H1 (cell line): Measurements from ENCODE around the gene MEGF9. TPM values are rescaled to one million over a fixed set of nuclear protein-coding genes. Genes with fewer than 3 reads are reported as not detected.
A peak's percentile ranks its signal among the peaks of the same experiment; 100 is the strongest.

Source experiments
- CTCF ChIA-PET: fragments of 300-600 bp; sonication (Branson Sonifier 250); formaldehyde crosslinking; loops from one replicate; lab custom pipeline; 2021; ENCODE audit not compliant: partially characterized antibody; lab: Charles Lee
- POLR2A ChIA-PET: fragments of 300-600 bp; sonication (Branson Sonifier 250); formaldehyde crosslinking; loops from one replicate; lab custom pipeline; 2021; ENCODE audit warnings: inconsistent platforms; ENCODE audit not compliant: partially characterized antibody; lab: Charles Lee
- DNase-seq, 2 experiments: peaks; one replicate each; pipeline versions ENCODE4 v3.0.0 to v3.0.0-alpha.2; 2010 to 2022; ENCODE audit warnings: low spot score in 2 of 2, low read depth in 1 of 2, mixed read lengths in 1 of 2
- FAIRE-seq: peaks from 2 replicates; lab custom pipeline; 2011; peaks lifted over from hg19 to GRCh38; lab: Jason Lieb, UNC
- H2AFZ ChIP-seq: 2 replicates; pipeline ENCODE4 v1.8.1; 2012; ENCODE audit warnings: low read length, inconsistent platforms
- H2AK5ac ChIP-seq: 2 replicates; pipeline ENCODE4 v1.6.1; 2013; ENCODE audit warnings: low read depth, low read length
- H2BK120ac ChIP-seq: replicated peaks from 2 replicates; pipeline ENCODE3; 2013; ENCODE audit warnings: low read depth, low read length, inconsistent platforms
- H2BK12ac ChIP-seq: 2 replicates; pipeline ENCODE4 v1.6.1; 2013; ENCODE audit warnings: low read depth, low read length
- H2BK15ac ChIP-seq: 2 replicates; pipeline ENCODE4 v1.6.1; 2013; ENCODE audit warnings: low read length
- H2BK20ac ChIP-seq: 2 replicates; pipeline ENCODE4 v1.6.1; 2013; ENCODE audit warnings: low read length
- H2BK5ac ChIP-seq: 2 replicates; pipeline ENCODE4 v1.6.1; 2013; ENCODE audit warnings: low read depth, low read length
- H3K14ac ChIP-seq: 2 replicates; pipeline ENCODE4 v1.6.1; 2013; ENCODE audit warnings: inconsistent platforms; ENCODE audit not compliant: insufficient read length
- H3K18ac ChIP-seq: 2 replicates; pipeline ENCODE4 v1.6.1; 2013; ENCODE audit warnings: low read length; ENCODE audit errors: extremely low read depth
- H3K23ac ChIP-seq: 2 replicates; pipeline ENCODE4 v1.6.1; 2013; ENCODE audit warnings: inconsistent platforms; ENCODE audit not compliant: insufficient read length
- H3K23me2 ChIP-seq: 2 replicates; pipeline ENCODE4 v1.6.1; 2013; ENCODE audit warnings: low read depth, low read length
- H3K27ac ChIP-seq: 2 replicates; pipeline ENCODE4 v1.6.1; 2011; ENCODE audit warnings: low read depth, low read length, inconsistent platforms
- H3K27me3 ChIP-seq, 4 experiments: replicated peaks in 1 of 4; 1 replicate in 1 of 4; 2 replicates in 3 of 4; pipeline versions ENCODE4 v1.6.1 to v1.8.1; 2011 to 2013; ENCODE audit warnings: low read length in 3 of 4, mild to moderate bottlenecking in 3 of 4, inconsistent platforms in 2 of 4, mixed read lengths in 2 of 4, moderate library complexity in 1 of 4; ENCODE audit not compliant: control insufficient read depth in 3 of 4, insufficient read depth in 3 of 4; ENCODE audit errors: extremely low read depth in 1 of 4
- H3K36me3 ChIP-seq, 4 experiments: 2 replicates each; pipeline versions ENCODE4 v1.6.1 to v1.8.1; 2011 to 2013; ENCODE audit warnings: mild to moderate bottlenecking in 4 of 4, low read length in 3 of 4, moderate library complexity in 2 of 4, control low read depth in 1 of 4, inconsistent platforms in 1 of 4; ENCODE audit not compliant: insufficient read depth in 4 of 4, control insufficient read depth in 2 of 4
- H3K4ac ChIP-seq: replicated peaks from 2 replicates; pipeline ENCODE3; 2013; ENCODE audit warnings: low read length, low read depth, mixed read lengths, inconsistent platforms; ENCODE audit not compliant: insufficient read length
- H3K4me1 ChIP-seq, 4 experiments: replicated peaks in 1 of 4; 1 replicate in 1 of 4; 2 replicates in 3 of 4; pipeline versions ENCODE4 v1.6.1 to v1.8.1; 2011 to 2013; ENCODE audit warnings: low read length in 3 of 4, inconsistent platforms in 2 of 4, mixed read lengths in 1 of 4; ENCODE audit not compliant: insufficient read depth in 4 of 4, control insufficient read depth in 3 of 4
- H3K4me2 ChIP-seq, 2 experiments: 2 replicates each; pipeline versions ENCODE4 v1.6.1 to v1.8.1; 2011 to 2013; ENCODE audit warnings: low read depth in 2 of 2, low read length in 2 of 2, control low read depth in 1 of 2, inconsistent platforms in 1 of 2, mild to moderate bottlenecking in 1 of 2; ENCODE audit not compliant: insufficient read depth in 1 of 2
- H3K4me3 ChIP-seq, 4 experiments: fragments of 200-600, 300-600 bp in 1 of 4; sonication (generic), shearing (Covaris generic), sonication (Bioruptor Twin) in 1 of 4; 2 replicates each; pipeline versions ENCODE4 v1.5.1 to v1.8.1; 2011 to 2016; ENCODE audit warnings: low read length in 4 of 4, low read depth in 3 of 4, control low read depth in 2 of 4, inconsistent platforms in 2 of 4, mild to moderate bottlenecking in 2 of 4, mixed read lengths in 1 of 4, moderate library complexity in 1 of 4; ENCODE audit not compliant: insufficient read depth in 2 of 4; ENCODE audit errors: extremely low read depth in 1 of 4
- H3K56ac ChIP-seq: replicated peaks from 2 replicates; pipeline ENCODE3; 2013; ENCODE audit warnings: low read depth, mild to moderate bottlenecking, mixed read lengths, low read length, inconsistent platforms; ENCODE audit not compliant: insufficient read length
- H3K79me1 ChIP-seq: 2 replicates; pipeline ENCODE4 v1.6.1; 2013; ENCODE audit warnings: low read depth, low read length, control low read depth
- H3K79me2 ChIP-seq, 2 experiments: 2 replicates each; pipeline versions ENCODE4 v1.6.1 to v1.8.1; 2012 to 2013; ENCODE audit warnings: low read length in 2 of 2, mild to moderate bottlenecking in 2 of 2, inconsistent platforms in 1 of 2; ENCODE audit not compliant: insufficient read depth in 2 of 2, control insufficient read depth in 1 of 2
- H3K9ac ChIP-seq, 4 experiments: replicated peaks in 1 of 4; 1 replicate in 1 of 4; 2 replicates in 3 of 4; pipeline versions ENCODE4 v1.6.1 to v1.8.1; 2011 to 2013; ENCODE audit warnings: low read depth in 3 of 4, low read length in 3 of 4, control low read depth in 2 of 4, mild to moderate bottlenecking in 2 of 4, moderate library complexity in 2 of 4, inconsistent platforms in 1 of 4; ENCODE audit errors: extremely low read depth in 1 of 4
- H3K9me3 ChIP-seq, 2 experiments: 2 replicates each; pipeline versions ENCODE4 v1.6.1 to v1.8.1; 2012 to 2013; ENCODE audit warnings: mild to moderate bottlenecking in 2 of 2, moderate library complexity in 2 of 2, control low read depth in 1 of 2, inconsistent platforms in 1 of 2, low read depth in 1 of 2, low read length in 1 of 2, mixed read lengths in 1 of 2; ENCODE audit not compliant: insufficient read depth in 2 of 2
- H4K20me1 ChIP-seq, 2 experiments: replicated peaks in 1 of 2; 2 replicates each; pipeline versions ENCODE3 to v1.8.1; 2011 to 2013; ENCODE audit warnings: inconsistent platforms in 2 of 2, low read length in 2 of 2, mild to moderate bottlenecking in 1 of 2; ENCODE audit not compliant: insufficient read depth in 2 of 2, control insufficient read depth in 1 of 2
- H4K5ac ChIP-seq: 2 replicates; pipeline ENCODE4 v1.6.1; 2013; ENCODE audit warnings: low read length, low read depth, mixed read lengths, inconsistent platforms; ENCODE audit not compliant: insufficient read length
- H4K8ac ChIP-seq: 2 replicates; pipeline ENCODE4 v1.8.0; 2013; ENCODE audit warnings: mild to moderate bottlenecking, moderate library complexity, low read length, inconsistent platforms; ENCODE audit not compliant: insufficient read depth; ENCODE audit errors: extremely low read depth
- H4K91ac ChIP-seq: replicated peaks from 2 replicates; pipeline ENCODE3; 2013; ENCODE audit warnings: low read length, mixed read lengths, inconsistent platforms; ENCODE audit not compliant: insufficient read length
- GABPA ChIP-seq: IDR thresholded peaks from 2 replicates; pipeline ENCODE4 v1.6.1; 2011; ENCODE audit warnings: mild to moderate bottlenecking, low read length, moderate library complexity, borderline replicate concordance; ENCODE audit not compliant: insufficient read depth
- HDAC2 ChIP-seq, 2 experiments: fragments of 300-600 bp in 1 of 2; sonication (generic) in 1 of 2; IDR thresholded peaks; 2 replicates each; pipeline ENCODE4 v1.6.1; 2011 to 2012; ENCODE audit warnings: low read depth in 2 of 2, low read length in 2 of 2, mild to moderate bottlenecking in 2 of 2, moderate library complexity in 2 of 2, borderline replicate concordance in 1 of 2, inconsistent platforms in 1 of 2
- KDM4A ChIP-seq: IDR thresholded peaks from one replicate; pipeline ENCODE4 v1.7.1; 2012; ENCODE audit warnings: low read depth, mild to moderate bottlenecking, moderate library complexity, low read length, inconsistent platforms; ENCODE audit not compliant: severe bottlenecking
- POLR2A ChIP-seq, 2 experiments: IDR thresholded peaks; 1 replicate in 1 of 2; 2 replicates in 1 of 2; pipeline ENCODE4 v1.6.1; 2011; ENCODE audit warnings: low read depth in 2 of 2, low read length in 2 of 2, mild to moderate bottlenecking in 2 of 2; ENCODE audit errors: control extremely low read depth in 1 of 2
- SP1 ChIP-seq: IDR thresholded peaks from 2 replicates; pipeline ENCODE4 v1.6.1; 2011; ENCODE audit warnings: low read depth, low read length
- SUZ12 ChIP-seq: fragments of 200-600 bp; sonication (generic); IDR thresholded peaks from 2 replicates; pipeline ENCODE4 v1.6.1; 2012; ENCODE audit warnings: mild to moderate bottlenecking, inconsistent platforms, low read length, moderate library complexity, mixed read lengths
- WGBS, 2 experiments: shearing (Covaris generic) in 1 of 2; methylation state at CpG; one replicate each; pipeline versions ENCODE4 v1.1.6 to v1.1.7; 2013 to 2015; ENCODE audit warnings: low lambda C conversion rate in 2 of 2, mixed read lengths in 2 of 2, inconsistent platforms in 1 of 2, low coverage in 1 of 2, missing lambda C conversion rate in 1 of 2; ENCODE audit not compliant: insufficient replicate concordance in 2 of 2, insufficient coverage in 1 of 2, insufficient read length in 1 of 2; ENCODE audit errors: extremely low coverage in 1 of 2, missing lambda C conversion rate in 1 of 2; 5-methylcytosine and 5-hydroxymethylcytosine counted together
- polyA plus RNA-seq, 7 experiments: library from polyadenylated mRNA; depleted of rRNA in 3 of 7; stranded (reverse) in 5 of 7; unstranded in 2 of 7; fragments of >200 nt in 5 of 7; fragments of 200-250 nt in 2 of 7; gene quantifications; 1 replicate in 5 of 7; 2 replicates in 1 of 7; 4 replicates in 1 of 7; pipeline versions ENCODE4 v1.2.1 to v1.2.3, GENCODE V29; 2011 to 2013; ENCODE audit warnings: missing spikeins in 2 of 7, mixed read lengths in 2 of 7
- total RNA-seq: library from RNA; stranded (reverse); fragmentation: NEBNext Ultra II Directional; extraction: Animal tissue kit (Norgen Biotek cat#: 25700); gene quantifications from 2 replicates; pipeline ENCODE4 v1.2.1, GENCODE V29; 2021
- TF ChIP-seq, protein P1 (sequence below): IDR thresholded peaks from 2 replicates; pipeline ENCODE4 v1.6.1; 2012; ENCODE audit warnings: inconsistent platforms

The MEGF9 gene
- total and polyA plus RNA-seq, 2 of the 8 experiments (the other 6 are each of a cell fraction or from before 2014, with no cell fraction given), result 0.45 to 1.8 TPM

DNA sequence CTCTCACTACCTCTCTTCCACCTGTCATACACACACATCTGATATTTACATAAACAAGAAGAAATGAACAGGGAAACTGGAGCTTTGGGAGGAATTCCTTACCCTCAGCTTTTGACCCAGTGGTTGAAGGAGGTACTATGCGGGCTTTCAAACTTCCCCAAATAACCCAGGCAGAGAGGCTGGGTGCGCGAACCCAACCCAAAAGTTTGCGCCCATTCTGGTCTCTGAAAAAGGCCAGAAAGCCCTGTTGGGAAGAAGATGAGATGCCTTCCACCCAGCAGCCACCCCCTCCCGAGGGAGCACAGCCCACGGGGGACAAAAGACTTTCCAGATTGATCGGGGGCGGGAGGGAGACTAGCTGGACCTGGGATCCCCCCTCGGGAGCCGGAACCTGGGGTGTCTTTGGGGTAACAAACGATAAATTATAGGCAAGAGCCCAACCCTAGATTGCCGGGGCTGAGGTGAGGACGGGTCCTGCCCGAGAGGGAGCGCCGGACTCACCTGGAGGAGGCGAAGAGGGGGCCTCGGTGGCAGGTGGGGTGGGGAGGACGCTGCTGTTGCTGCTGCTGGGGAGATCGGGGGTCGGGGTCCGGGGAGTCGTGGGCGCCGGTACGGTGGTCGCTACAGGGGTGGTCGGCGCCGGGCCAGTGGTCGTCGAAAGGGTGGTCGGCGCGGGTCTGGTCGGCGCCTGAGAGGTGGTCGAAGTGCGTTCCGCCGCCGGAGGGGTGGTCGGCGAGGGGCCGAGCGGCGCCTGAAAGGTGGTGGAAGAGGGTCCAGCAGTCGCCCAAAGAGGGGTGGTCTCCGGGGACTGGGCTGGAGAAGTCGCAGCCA lies 798 bp downstream of the MEGF9 start:
- Histone ChIP-seq H3K79me2 (no peaks in the 10 kb centered on the region), H2BK5ac (no peak overlapping the region), H3K4ac (no peak overlapping the region)
- TF ChIP-seq SP1, result no peak
- TF ChIP-seq GABPA, result no peak
- 0 out of 4 replicates have a peak, but pooled peaks of 1 of the 2 experiments have one; percentile 42 for TF ChIP-seq HDAC2 (IDR thresholded peaks at IDR 0.05; ENCODE audit: borderline replicate concordance in 1 of 2, low read depth in 2 of 2, low read length in 2 of 2)
- no peak for TF ChIP-seq POLR2A (IDR thresholded peaks at IDR 0.05; ENCODE audit: control extremely low read depth in 1 of 2, low read depth in 2 of 2, low read length in 2 of 2)
- TF ChIP-seq KDM4A, result no peak
- peak; percentile 65 for TF ChIP-seq SUZ12
- TF ChIP-seq, protein P1, sequence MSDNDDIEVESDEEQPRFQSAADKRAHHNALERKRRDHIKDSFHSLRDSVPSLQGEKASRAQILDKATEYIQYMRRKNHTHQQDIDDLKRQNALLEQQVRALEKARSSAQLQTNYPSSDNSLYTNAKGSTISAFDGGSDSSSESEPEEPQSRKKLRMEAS, result no peak
- TF ChIP-seq, all 59 proteins: peak for 2
- H2AFZ ChIP-seq, result no peak overlapping the region; the same call in 1 of the 2 replicates
- DNase-seq (peak in 1 of 2 experiments; percentile 61), FAIRE-seq (no peak)
- no peak overlapping the region for H3K18ac ChIP-seq
- peak overlapping the region; percentile 56 to 81 (median 70) for H3K4me3 ChIP-seq
- peaks cover 13% of the 10 kb centered on the region; the same call in 1 of the 2 replicates for H3K23me2 ChIP-seq
- H3K4me1 ChIP-seq, result peaks cover 0 to 9% (median 8%) of the 10 kb centered on the region in 4 experiments; a peak in 4 of 7 replicates
- no peak overlapping the region for H3K27ac ChIP-seq
- POLR2A ChIA-PET, result no interaction called here
- H3K27me3 ChIP-seq, result peaks cover 4 to 17% (median 15%) of the 10 kb centered on the region in 4 experiments; a peak in 6 of 7 replicates
- H3K9ac ChIP-seq, result peak overlapping the region in 2 of 4 experiments; percentile 20 to 36; a peak in 4 of 7 replicates
- H2AK5ac ChIP-seq, result no peak overlapping the region
- H3K4me2 ChIP-seq, result peak overlapping the region; percentile 73 to 81
- H2BK20ac ChIP-seq, result no peak overlapping the region
- 8% methylated on average over 19 of the region's 50 CpGs; no CpG with 5 or more reads in 1 of the 2 experiments for WGBS, 2 experiments
- H4K91ac ChIP-seq, result no peak overlapping the region
- no peak overlapping the region for H3K56ac ChIP-seq
- no peak overlapping the region for H3K14ac ChIP-seq
- H2BK12ac ChIP-seq, result no peak overlapping the region
- H4K20me1 ChIP-seq, result peaks cover 0 to 2% of the 10 kb centered on the region in 2 experiments
- H3K23ac ChIP-seq, result no peak overlapping the region
- H2BK120ac ChIP-seq, result no peak overlapping the region
- no peaks in the 10 kb centered on the region for H3K9me3 ChIP-seq
- no peaks in the 10 kb centered on the region for H3K36me3 ChIP-seq
- no peak overlapping the region for H4K5ac ChIP-seq
- H2BK15ac ChIP-seq, result no peak overlapping the region
- peak overlapping the region; percentile 59; the same call in 1 of the 2 replicates for H4K8ac ChIP-seq
- H3K79me1 ChIP-seq, result no peaks in the 10 kb centered on the region
- CTCF ChIA-PET, result interaction anchor here (1.4 kb wide), 1 partner anchor 16 kb away, joined by 4 read pairs; no protein-coding TSS in a partner anchor
